DND-41 (cell line): ENCODE data around the gene KSR2.

Source experiments
- ATAC-seq: fragments of 200-7000 bp; cut with Tn5 transposase; 3 replicates; pipeline ENCODE4 v1.9.1; 2021; ENCODE audit warnings: low read depth; ENCODE audit not compliant: insufficient read depth
- DNase-seq: peaks from one replicate; pipeline ENCODE4 v3.0.0-alpha.2; 2020
- H2AFZ ChIP-seq: 2 replicates; pipeline ENCODE4 v1.6.0; 2012; ENCODE audit warnings: low read depth, low read length
- H3K27ac ChIP-seq: 2 replicates; pipeline ENCODE4 v1.5.1; 2012; ENCODE audit warnings: low read length, inconsistent platforms
- H3K27me3 ChIP-seq: fragments of 200-600 bp; sonication (generic); 2 replicates; pipeline ENCODE4 v1.6.0; 2012; ENCODE audit warnings: low read length, mild to moderate bottlenecking, inconsistent platforms; ENCODE audit not compliant: insufficient read depth, poor library complexity
- H3K36me3 ChIP-seq: 2 replicates; pipeline ENCODE4 v1.5.1; 2012; ENCODE audit warnings: low read length, inconsistent platforms; ENCODE audit not compliant: insufficient read depth
- H3K4me1 ChIP-seq: 2 replicates; pipeline ENCODE4 v1.5.1; 2012; ENCODE audit warnings: mild to moderate bottlenecking, low read length; ENCODE audit not compliant: insufficient read depth
- H3K4me2 ChIP-seq: 2 replicates; pipeline ENCODE4 v1.6.0; 2012; ENCODE audit warnings: mild to moderate bottlenecking, moderate library complexity, low read length, inconsistent platforms; ENCODE audit not compliant: insufficient read depth
- H3K4me3 ChIP-seq, 2 experiments: fragments of 200-600 bp in 1 of 2; shearing (Covaris generic) in 1 of 2; 2 replicates each; pipeline ENCODE4 v1.5.1; 2012 to 2016; ENCODE audit warnings: inconsistent platforms in 2 of 2, low read length in 2 of 2, mild to moderate bottlenecking in 2 of 2, low read depth in 1 of 2, moderate library complexity in 1 of 2
- H3K79me2 ChIP-seq: 2 replicates; pipeline ENCODE4 v1.6.0; 2012; ENCODE audit warnings: low read length, inconsistent platforms; ENCODE audit not compliant: insufficient read depth
- H3K9ac ChIP-seq: 2 replicates; pipeline ENCODE4 v1.6.0; 2012; ENCODE audit warnings: low read depth, mild to moderate bottlenecking, inconsistent platforms, low read length, moderate library complexity
- H3K9me3 ChIP-seq: 2 replicates; pipeline ENCODE4 v1.5.1; 2012; ENCODE audit warnings: low read length, moderate library complexity, mild to moderate bottlenecking, inconsistent platforms; ENCODE audit not compliant: insufficient read depth, severe bottlenecking
- H4K20me1 ChIP-seq: 2 replicates; pipeline ENCODE4 v1.6.0; 2012; ENCODE audit warnings: low read length; ENCODE audit not compliant: insufficient read depth
- EZH2 ChIP-seq: IDR thresholded peaks from 3 replicates; pipeline ENCODE4 v1.6.1; 2012; ENCODE audit warnings: borderline replicate concordance, low read depth, mild to moderate bottlenecking, moderate library complexity, low read length, inconsistent platforms; ENCODE audit not compliant: severe bottlenecking
- TF ChIP-seq, protein P1 (sequence below): IDR thresholded peaks from 2 replicates; pipeline ENCODE4 v1.5.1; 2012; ENCODE audit warnings: borderline replicate concordance, low read length, moderate library complexity, mild to moderate bottlenecking; ENCODE audit not compliant: poor library complexity, severe bottlenecking; ENCODE audit errors: extremely low read depth

The KSR2 gene

GRCh38 chr12:117699575-117699974 lies 269.2 kb downstream of the KSR2 start:
- Histone ChIP-seq H3K27ac (no peak overlapping the region), H3K79me2 (no peaks in the 10 kb centered on the region), H3K4me1 (no peaks in the 10 kb centered on the region), H3K9me3 (no peaks in the 10 kb centered on the region), H4K20me1 (no peaks in the 10 kb centered on the region), H2AFZ (no peak overlapping the region), H3K4me2 (no peak overlapping the region), H3K4me3 (no peak overlapping the region), H3K9ac (no peak overlapping the region), H3K36me3 (no peaks in the 10 kb centered on the region), H3K27me3 (no peaks in the 10 kb centered on the region)
- TF ChIP-seq, protein P1, sequence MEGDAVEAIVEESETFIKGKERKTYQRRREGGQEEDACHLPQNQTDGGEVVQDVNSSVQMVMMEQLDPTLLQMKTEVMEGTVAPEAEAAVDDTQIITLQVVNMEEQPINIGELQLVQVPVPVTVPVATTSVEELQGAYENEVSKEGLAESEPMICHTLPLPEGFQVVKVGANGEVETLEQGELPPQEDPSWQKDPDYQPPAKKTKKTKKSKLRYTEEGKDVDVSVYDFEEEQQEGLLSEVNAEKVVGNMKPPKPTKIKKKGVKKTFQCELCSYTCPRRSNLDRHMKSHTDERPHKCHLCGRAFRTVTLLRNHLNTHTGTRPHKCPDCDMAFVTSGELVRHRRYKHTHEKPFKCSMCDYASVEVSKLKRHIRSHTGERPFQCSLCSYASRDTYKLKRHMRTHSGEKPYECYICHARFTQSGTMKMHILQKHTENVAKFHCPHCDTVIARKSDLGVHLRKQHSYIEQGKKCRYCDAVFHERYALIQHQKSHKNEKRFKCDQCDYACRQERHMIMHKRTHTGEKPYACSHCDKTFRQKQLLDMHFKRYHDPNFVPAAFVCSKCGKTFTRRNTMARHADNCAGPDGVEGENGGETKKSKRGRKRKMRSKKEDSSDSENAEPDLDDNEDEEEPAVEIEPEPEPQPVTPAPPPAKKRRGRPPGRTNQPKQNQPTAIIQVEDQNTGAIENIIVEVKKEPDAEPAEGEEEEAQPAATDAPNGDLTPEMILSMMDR = no peak
- no peak for TF ChIP-seq EZH2
- DNase-seq (no peak), ATAC-seq (no peak)

GRCh38 chr12:117699118-117699517 lies 269.7 kb downstream of the KSR2 start:
- H3K9ac ChIP-seq = no peak overlapping the region
- ATAC-seq (no peak), DNase-seq (no peak)
- no peaks in the 10 kb centered on the region for H4K20me1 ChIP-seq
- no peaks in the 10 kb centered on the region for H3K9me3 ChIP-seq
- no peak overlapping the region for H3K27ac ChIP-seq
- no peaks in the 10 kb centered on the region for H3K27me3 ChIP-seq
- no peak overlapping the region for H2AFZ ChIP-seq
- no peaks in the 10 kb centered on the region for H3K36me3 ChIP-seq
- no peaks in the 10 kb centered on the region for H3K79me2 ChIP-seq
- H3K4me3 ChIP-seq = no peak overlapping the region
- TF ChIP-seq, protein P1 = no peak
- no peak for TF ChIP-seq EZH2
- H3K4me1 ChIP-seq = no peaks in the 10 kb centered on the region
- H3K4me2 ChIP-seq = no peak overlapping the region

DNA sequence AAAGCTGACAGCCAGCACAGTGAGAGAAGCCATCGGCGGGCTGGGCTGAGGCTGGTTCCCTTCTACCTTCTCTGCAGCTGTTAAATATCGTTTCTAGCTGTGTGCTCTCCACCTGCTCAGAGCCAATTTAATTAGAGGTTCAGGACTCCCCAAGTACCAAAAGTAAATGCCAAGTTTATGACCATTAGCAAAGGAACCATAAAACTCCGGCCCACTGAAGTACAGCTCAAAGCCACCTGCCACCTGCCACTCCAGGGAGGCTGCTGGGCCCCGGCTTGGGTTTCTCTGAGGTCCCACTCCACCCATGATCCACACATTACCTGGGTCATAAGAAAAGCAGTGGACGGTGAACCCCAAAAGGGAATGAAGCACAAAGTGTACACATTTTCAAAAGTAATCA lies 272.8 kb downstream of the KSR2 start:
- DNase-seq (no peak), ATAC-seq (no peak)
- H3K27me3 ChIP-seq = no peaks in the 10 kb centered on the region
- no peaks in the 10 kb centered on the region for H3K4me1 ChIP-seq
- H4K20me1 ChIP-seq = no peaks in the 10 kb centered on the region
- H3K36me3 ChIP-seq = no peaks in the 10 kb centered on the region
- no peak overlapping the region for H3K4me3 ChIP-seq
- no peak overlapping the region for H3K27ac ChIP-seq
- H3K4me2 ChIP-seq = no peak overlapping the region
- H3K9me3 ChIP-seq = no peaks in the 10 kb centered on the region
- no peak overlapping the region for H2AFZ ChIP-seq
- no peak for TF ChIP-seq EZH2
- TF ChIP-seq, protein P1 = no peak
- no peaks in the 10 kb centered on the region for H3K79me2 ChIP-seq
- no peak overlapping the region for H3K9ac ChIP-seq

DNA sequence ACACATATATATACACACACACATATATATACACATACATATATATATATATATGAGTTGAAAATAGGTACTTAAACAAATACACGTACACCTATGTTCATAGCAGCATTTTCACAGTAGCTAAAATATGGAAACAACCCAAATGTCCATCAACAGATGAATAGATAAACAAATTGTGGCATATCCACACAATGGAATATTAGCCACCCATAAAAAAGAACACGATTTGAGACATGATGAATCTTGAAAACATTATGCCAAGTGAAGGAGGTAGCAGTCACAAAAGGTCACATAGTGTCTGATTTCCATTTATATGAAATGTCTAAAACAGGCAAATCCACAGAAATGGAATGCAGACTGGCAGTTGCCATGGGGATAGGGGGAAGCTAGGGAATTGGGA lies 276.3 kb downstream of the KSR2 start:
- no peak overlapping the region for H2AFZ ChIP-seq
- DNase-seq = no peak
- ATAC-seq = no peak
- H3K79me2 ChIP-seq = no peaks in the 10 kb centered on the region
- H4K20me1 ChIP-seq = no peaks in the 10 kb centered on the region
- H3K4me3 ChIP-seq = no peak overlapping the region
- H3K4me1 ChIP-seq = no peaks in the 10 kb centered on the region
- no peak overlapping the region for H3K27ac ChIP-seq
- no peak overlapping the region for H3K4me2 ChIP-seq
- TF ChIP-seq, protein P1 = no peak
- no peak for TF ChIP-seq EZH2
- no peak overlapping the region for H3K9ac ChIP-seq
- peaks cover 4% of the 10 kb centered on the region for H3K27me3 ChIP-seq
- no peaks in the 10 kb centered on the region for H3K36me3 ChIP-seq
- no peaks in the 10 kb centered on the region for H3K9me3 ChIP-seq
